GM18511 (cell line): ENCODE results near the gene CDK14.

Experiments
- ATAC-seq: cut with Tn5 transposase; IDR thresholded peaks from one replicate; pipeline ENCODE4 v1.9.1; 2021; ENCODE audit warnings: mild to moderate bottlenecking, moderate library complexity; ENCODE audit not compliant: unreplicated experiment

CDK14 gene

DNA sequence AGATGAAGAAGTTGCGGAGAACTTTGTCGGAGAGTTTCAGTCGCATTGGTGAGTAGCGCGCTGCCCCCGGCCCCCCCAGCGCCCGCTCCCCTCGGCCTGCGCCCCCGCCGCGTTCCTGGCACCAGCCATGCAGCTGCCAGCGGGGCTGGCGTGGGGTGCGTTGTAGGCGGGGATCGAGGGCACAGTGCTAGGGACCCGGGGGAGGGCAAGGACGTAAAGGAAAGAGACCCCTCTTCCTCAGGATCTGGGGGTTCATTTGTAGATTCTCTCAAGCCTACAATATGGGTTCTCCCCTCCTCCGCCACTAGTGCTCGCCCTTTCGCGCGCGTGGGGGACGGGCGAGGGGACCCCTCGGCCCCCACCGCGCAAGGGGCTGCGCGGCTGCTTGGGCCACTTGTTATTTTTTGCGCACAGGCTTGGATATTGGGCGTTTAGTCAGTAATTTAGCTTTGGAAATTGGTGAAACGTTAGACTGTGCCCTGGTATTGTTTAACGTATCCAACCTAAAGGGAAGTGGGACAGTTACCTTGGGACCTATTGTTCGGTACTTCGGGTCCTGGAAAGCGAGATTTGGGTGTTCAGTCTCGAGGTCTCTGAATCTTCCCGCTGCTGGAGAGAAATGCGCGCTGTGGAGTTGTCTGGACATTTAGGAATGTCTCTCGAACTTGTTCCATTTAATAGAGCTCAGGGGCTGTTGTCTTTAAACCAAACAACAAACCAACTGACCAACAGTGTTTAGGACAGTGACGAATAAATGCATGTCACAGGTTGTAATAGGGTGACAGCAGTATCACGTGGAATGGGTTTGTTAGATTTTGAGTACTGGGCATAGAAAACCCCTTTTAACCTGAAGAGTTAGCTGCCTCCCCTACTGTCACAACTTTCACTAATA is 796 bp downstream of the CDK14 start:
- ATAC-seq, result peak; percentile 30

DNA sequence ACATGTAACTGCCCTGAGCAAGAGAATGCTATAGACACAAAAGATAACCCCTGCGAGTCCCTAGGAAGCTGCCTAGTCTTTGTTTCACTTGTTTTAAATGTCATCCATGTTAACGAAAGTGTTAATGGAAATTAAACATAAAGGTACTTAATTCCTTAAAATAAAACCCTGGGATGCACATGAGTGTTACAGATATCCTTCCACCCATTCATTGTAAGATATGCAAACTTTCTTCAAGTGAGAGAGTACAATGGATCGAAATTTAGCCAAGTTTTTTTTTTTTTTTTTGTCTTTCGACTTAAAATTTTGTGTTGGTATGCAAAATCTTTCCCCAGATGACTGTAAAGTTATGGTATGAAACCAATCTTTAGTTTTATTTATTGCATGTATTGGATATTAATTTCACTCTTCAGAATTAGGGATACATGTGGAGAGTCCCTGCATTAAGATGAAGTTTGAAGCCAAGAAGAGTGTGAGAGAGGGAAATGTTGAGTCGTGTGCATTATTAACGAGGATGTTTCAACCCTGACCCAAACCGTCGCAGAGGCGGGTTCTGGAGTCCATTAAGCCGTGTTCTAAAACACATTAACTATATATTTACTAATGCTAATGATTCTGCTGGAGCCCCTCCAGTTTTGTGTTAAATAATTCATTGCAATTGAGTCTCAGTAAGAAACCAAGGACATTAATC is 1.6 kb downstream of the CDK14 start:
- ATAC-seq, result no peak

DNA sequence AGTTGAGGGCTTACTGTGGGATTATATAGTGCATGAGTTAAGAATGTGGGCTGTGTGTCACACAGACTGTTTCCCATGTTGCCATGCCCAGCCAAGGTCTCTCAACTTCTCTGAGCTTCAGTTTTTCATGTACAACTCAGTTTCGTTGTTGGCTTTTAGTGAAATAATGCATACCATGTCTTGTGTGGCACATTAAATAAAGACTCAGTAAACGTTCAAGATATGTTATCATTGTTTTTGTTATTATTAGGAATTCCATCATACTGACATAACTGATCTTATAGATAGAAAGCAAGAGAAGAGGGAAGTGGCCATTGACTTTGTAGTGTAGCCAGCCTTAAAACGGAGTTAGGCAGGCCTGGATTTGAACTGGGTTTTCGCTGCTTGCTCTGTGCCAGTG is 2.9 kb downstream of the CDK14 start:
- no peak for ATAC-seq

- no peak for ATAC-seq
These were observed 3.9 kb downstream of the CDK14 start for GRCh38 chr7:90599892-90600555.

- no peak for ATAC-seq
These were observed 6.2 kb downstream of the CDK14 start for GRCh38 chr7:90602303-90602702.

DNA sequence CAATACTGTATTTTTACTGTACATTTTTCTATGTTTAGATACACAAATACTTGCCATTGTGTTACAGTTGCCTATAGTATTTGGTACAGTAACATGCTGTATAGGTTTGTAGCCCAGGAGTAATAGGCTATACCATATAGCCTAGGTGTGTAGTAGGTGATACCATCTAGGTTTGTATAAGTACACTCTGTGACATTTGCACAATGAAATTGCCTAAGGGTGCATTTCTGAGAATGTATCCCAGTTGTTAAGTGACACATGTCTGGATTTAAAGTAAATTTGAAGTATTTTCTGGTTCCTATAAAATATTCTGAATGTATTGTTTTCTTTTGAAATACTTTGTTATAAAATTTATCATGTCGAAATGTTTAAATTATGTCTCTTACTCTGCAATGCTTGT is 7.2 kb downstream of the CDK14 start:
- ATAC-seq, result no peak

GRCh38 chr7:90604383-90604782 is 8.3 kb downstream of the CDK14 start:
- no peak for ATAC-seq

DNA sequence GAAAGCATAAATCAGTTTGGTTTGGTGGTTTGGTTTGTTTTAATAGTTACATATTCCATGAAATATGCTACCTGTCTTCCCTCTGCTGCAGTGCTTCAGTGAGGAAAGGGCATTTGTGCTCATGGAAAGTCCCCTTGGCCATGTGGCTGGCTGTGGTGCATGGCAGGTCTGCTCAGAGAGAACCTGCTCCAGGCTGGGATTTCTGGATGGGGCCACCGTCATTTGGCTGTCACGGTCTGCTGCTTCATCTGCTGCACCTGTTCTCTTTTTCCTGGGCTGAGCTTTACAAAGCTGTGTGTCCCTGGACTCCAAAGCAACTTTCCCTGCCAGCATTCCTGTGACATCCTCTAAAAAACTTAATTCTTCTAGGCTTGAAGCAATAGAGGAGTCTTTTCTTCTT is 8.9 kb downstream of the CDK14 start:
- peak; percentile 51 for ATAC-seq

DNA sequence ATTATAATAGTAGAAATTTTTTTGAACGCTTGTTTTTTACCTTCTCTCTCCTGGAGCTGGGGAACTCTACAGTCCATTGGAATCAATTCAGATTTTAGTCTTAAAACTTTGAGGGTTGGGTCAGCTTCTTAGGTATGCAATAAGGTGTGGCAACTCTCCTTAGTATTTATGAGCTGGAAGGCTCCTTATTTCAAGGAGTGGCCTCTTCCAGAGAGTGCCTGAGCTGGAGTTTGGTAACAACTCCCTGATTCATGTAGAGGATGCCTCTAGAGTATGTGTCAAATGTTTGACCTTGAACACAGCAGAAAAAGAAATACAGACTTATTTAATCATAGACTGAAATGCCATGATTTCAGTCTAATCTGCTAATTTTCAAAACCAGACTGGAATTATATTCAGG is 11.1 kb downstream of the CDK14 start:
- ATAC-seq, result no peak

- no peak for ATAC-seq
These were observed 14.0 kb downstream of the CDK14 start for GRCh38 chr7:90610105-90610504.

- peak; percentile 67 for ATAC-seq
These were observed 15.0 kb downstream of the CDK14 start for GRCh38 chr7:90611115-90611514.

DNA sequence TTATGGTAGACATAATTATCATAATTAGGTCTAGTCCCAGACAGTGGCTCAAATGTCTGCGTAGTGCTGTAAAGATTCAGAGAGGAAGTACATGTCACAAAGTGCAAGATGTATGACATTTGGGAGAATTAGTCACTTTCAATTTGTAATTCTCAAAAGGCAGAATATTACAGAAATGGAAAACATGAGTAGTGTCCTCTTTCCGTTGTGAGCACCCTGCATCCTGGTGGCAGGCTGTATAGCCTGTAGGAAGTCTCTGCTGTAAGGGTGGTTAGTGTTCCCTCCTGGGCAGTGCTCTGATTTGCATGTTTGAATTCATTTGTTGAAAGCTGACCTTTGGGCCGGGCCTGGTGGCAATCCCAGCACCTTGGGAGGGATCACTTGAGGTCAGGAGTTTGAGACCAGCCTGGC is 17.0 kb downstream of the CDK14 start:
- ATAC-seq, result peak; percentile 88

GRCh38 chr7:90617442-90617841 is 21.3 kb downstream of the CDK14 start:
- no peak for ATAC-seq

GRCh38 chr7:90618876-90619275 is 22.8 kb downstream of the CDK14 start:
- no peak for ATAC-seq

DNA sequence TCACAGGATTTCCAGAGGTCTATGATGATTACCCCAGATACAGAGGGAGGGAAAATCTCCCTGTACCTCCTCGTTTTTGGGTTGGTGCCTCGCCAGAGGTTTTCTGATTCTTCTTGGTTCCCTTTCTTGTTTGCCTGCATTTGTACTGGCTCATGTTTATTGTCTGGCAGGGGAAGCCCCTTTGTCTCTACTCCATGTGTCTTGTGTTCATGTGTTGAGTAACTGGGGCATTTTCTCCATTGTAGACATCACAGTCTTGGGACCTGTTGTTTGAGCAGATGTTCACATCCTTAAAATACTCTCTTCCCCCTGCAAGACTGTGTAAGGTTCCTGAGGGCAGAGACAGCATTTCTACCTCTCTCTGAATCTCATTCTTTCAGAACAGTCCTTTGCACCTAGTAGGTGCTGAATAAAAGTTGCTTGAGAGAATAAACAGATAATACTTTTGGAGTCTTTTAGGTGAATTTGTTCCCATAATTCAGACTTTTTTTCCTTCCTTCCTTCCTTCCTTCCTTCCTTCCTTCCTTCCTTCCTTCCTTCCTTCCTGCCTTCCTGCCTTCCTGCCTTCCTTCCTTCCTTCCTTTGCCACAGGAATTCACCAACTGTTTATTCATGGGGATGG is 25.1 kb downstream of the CDK14 start:
- peak; percentile 75 for ATAC-seq

GRCh38 chr7:90621747-90622140 is 25.6 kb downstream of the CDK14 start:
- no peak for ATAC-seq

DNA sequence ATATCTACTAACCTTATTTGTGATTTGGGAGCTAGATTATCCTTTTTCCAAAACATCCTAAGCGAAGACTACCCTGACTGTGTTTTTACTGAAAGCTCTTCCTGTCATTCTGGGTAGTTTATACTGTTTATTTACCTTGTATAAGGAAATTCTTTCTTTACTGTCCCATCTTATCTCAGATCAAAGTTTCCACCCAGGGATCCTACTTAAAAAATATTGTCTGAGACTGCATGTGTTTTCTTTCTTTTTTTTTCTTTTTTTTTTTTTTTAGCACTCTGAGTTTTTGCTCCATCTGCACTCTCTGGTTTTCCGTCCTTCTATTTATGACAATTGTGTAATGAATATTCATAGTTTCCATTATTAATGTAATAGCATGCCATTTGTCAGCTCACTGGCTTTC is 26.5 kb downstream of the CDK14 start:
- ATAC-seq, result no peak

- no peak for ATAC-seq
These were observed 28.2 kb downstream of the CDK14 start for GRCh38 chr7:90624225-90624911.

GRCh38 chr7:90625051-90625450 is 28.9 kb downstream of the CDK14 start:
- no peak for ATAC-seq

DNA sequence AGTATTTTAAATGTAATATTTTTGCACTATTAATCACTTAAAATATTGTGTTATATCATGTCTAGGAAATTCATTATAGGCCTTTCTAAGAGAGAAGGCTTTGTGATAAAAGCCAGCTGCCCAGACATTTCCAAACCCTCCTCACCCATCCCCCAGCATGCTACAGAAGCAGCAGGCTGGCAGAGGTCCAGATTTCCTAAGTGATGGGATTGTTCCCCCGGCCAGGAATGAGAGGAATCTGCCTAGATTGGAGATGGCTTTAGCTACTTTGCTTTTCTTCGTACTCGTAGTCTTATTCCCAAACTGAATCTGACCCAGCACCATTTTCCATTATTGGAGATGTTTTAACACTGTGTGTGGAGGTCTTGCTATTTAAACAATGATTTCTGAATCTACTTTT is 29.4 kb downstream of the CDK14 start:
- ATAC-seq, result no peak

DNA sequence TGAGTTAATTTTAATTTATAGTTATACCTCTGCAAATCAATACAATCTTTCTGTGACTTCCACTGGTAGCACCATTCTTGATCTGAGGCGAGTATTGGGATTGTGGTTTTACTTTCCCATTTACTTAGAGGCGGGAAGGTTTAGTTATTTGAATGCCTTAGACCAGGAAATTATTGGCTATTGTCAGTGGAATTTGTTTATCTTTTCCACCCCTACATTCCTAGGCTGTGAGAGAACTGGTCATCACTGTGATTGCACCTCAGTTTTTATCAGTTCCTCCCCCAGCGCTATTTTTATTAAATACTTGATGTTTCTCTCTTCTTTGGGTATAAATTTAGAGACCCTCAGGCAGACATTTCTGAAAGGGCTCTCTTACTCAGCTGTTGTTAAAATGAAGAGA is 29.9 kb downstream of the CDK14 start:
- ATAC-seq, result no peak
